ENCODE results near the gene HEATR5B. TPM values are rescaled to one million over a fixed set of nuclear protein-coding genes. Genes with fewer than 3 reads are reported as not detected.
A peak's percentile ranks its signal among the peaks of the same experiment; 100 is the strongest.

Gene HEATR5B
- polyA plus RNA-seq, 3 donors, result 3.5 to 21.6 (median 3.8) TPM

- 100% methylated on average over 3 of the region's 5 CpGs for WGBS (ENCODE audit: insufficient coverage)
- intact Hi-C loops (cut with micrococcal nuclease), result no loop called here
- no peak overlapping the region for H3K4me2 ChIP-seq (replicated peaks; ENCODE audit: extremely low read depth, low read length, poor library complexity, severe bottlenecking)
- no peak overlapping the region for H3K4me3 ChIP-seq (replicated peaks in 1 of 3; ENCODE audit: low read depth in 2 of 3, low read length in 3 of 3)
- no peaks in the 10 kb centered on the region for H4K20me1 ChIP-seq (ENCODE audit: insufficient read depth, low read length)
- Mint-ChIP-seq H3K36me3 (peaks cover 69 to 93% of the 10 kb centered on the region in 2 donors), H3K9me3 (no peaks in the 10 kb centered on the region), H3K27me3 (ENCODE audit: low read depth in 3 of 3) (no peaks in the 10 kb centered on the region), H3K4me1 (peaks cover 2% of the 10 kb centered on the region), H3K27ac (no peak overlapping the region), H3K4me3 (no peak overlapping the region)
- no peak overlapping the region for H3K9ac ChIP-seq (ENCODE audit: insufficient read depth, low read length, poor library complexity, severe bottlenecking)
- H3K9me3 ChIP-seq (replicated peaks in 1 of 2; ENCODE audit: control insufficient read depth in 1 of 2, insufficient read depth in 1 of 2, low read length in 2 of 2), result no peaks in the 10 kb centered on the region
- H3K27me3 ChIP-seq (ENCODE audit: control insufficient read depth in 2 of 2, insufficient read depth in 2 of 2, low read length in 2 of 2), result no peaks in the 10 kb centered on the region
- H3K79me2 ChIP-seq (ENCODE audit: insufficient read depth, low read length), result no peaks in the 10 kb centered on the region
- no peaks in the 10 kb centered on the region for H3K4me1 ChIP-seq (ENCODE audit: control insufficient read depth in 1 of 2, insufficient read depth in 2 of 2, low read length in 2 of 2)
- H3K27ac ChIP-seq (ENCODE audit: low read depth in 1 of 2, low read length in 2 of 2), result no peak overlapping the region
- TF ChIP-seq, protein P1, sequence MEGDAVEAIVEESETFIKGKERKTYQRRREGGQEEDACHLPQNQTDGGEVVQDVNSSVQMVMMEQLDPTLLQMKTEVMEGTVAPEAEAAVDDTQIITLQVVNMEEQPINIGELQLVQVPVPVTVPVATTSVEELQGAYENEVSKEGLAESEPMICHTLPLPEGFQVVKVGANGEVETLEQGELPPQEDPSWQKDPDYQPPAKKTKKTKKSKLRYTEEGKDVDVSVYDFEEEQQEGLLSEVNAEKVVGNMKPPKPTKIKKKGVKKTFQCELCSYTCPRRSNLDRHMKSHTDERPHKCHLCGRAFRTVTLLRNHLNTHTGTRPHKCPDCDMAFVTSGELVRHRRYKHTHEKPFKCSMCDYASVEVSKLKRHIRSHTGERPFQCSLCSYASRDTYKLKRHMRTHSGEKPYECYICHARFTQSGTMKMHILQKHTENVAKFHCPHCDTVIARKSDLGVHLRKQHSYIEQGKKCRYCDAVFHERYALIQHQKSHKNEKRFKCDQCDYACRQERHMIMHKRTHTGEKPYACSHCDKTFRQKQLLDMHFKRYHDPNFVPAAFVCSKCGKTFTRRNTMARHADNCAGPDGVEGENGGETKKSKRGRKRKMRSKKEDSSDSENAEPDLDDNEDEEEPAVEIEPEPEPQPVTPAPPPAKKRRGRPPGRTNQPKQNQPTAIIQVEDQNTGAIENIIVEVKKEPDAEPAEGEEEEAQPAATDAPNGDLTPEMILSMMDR (IDR thresholded peaks at IDR 0.05), result no peak
- no peak overlapping the region for H2AFZ ChIP-seq (ENCODE audit: insufficient read depth, low read depth, low read length, poor library complexity, severe bottlenecking)
- DNase-seq, result no peak
- H3K36me3 ChIP-seq (replicated peaks in 1 of 2; ENCODE audit: control insufficient read depth in 1 of 2, insufficient read depth in 2 of 2, low read length in 2 of 2), result peaks cover 90 to 99% of the 10 kb centered on the region in 2 donors
These were observed 63.8 kb downstream of the HEATR5B start for GRCh38 chr2:37020212-37020886.

GRCh38 chr2:37013315-37013641, 70.9 kb downstream of the HEATR5B start:
- H3K79me2 ChIP-seq (ENCODE audit: insufficient read depth, low read length), result no peaks in the 10 kb centered on the region
- 61% methylated on average over 4 of the region's 4 CpGs for WGBS (ENCODE audit: insufficient coverage)
- H3K4me1 ChIP-seq (ENCODE audit: control insufficient read depth in 1 of 2, insufficient read depth in 2 of 2, low read length in 2 of 2), result peaks cover 9 to 19% of the 10 kb centered on the region in 2 donors
- peak overlapping the region in 1 of 2 donors; percentile 11 for H3K27ac ChIP-seq (ENCODE audit: low read depth in 1 of 2, low read length in 2 of 2)
- H2AFZ ChIP-seq (ENCODE audit: insufficient read depth, low read depth, low read length, poor library complexity, severe bottlenecking), result no peak overlapping the region
- DNase-seq, result no peak
- intact Hi-C loops (cut with micrococcal nuclease), result no loop called here
- H3K36me3 ChIP-seq (replicated peaks in 1 of 2; ENCODE audit: control insufficient read depth in 1 of 2, insufficient read depth in 2 of 2, low read length in 2 of 2), result peaks cover 44 to 76% of the 10 kb centered on the region in 2 donors
- peak overlapping the region; percentile 10 for H3K9ac ChIP-seq (ENCODE audit: insufficient read depth, low read length, poor library complexity, severe bottlenecking)
- Mint-ChIP-seq H3K27ac (peak overlapping the region in 2 of 7 donors; percentile 2 to 55), H3K4me3 (no peak overlapping the region), H3K36me3 (peaks cover 55 to 78% of the 10 kb centered on the region in 2 donors), H3K4me1 (peaks cover 14% of the 10 kb centered on the region), H3K9me3 (no peaks in the 10 kb centered on the region), H3K27me3 (ENCODE audit: low read depth in 3 of 3) (no peaks in the 10 kb centered on the region)
- no peaks in the 10 kb centered on the region for H3K9me3 ChIP-seq (replicated peaks in 1 of 2; ENCODE audit: control insufficient read depth in 1 of 2, insufficient read depth in 1 of 2, low read length in 2 of 2)
- no peaks in the 10 kb centered on the region for H3K27me3 ChIP-seq (ENCODE audit: control insufficient read depth in 2 of 2, insufficient read depth in 2 of 2, low read length in 2 of 2)
- H4K20me1 ChIP-seq (ENCODE audit: insufficient read depth, low read length), result peaks cover 3% of the 10 kb centered on the region
- H3K4me3 ChIP-seq (replicated peaks in 1 of 3; ENCODE audit: low read depth in 2 of 3, low read length in 3 of 3), result no peak overlapping the region
- H3K4me2 ChIP-seq (replicated peaks; ENCODE audit: extremely low read depth, low read length, poor library complexity, severe bottlenecking), result peak overlapping the region; percentile 66
- TF ChIP-seq, protein P1 (IDR thresholded peaks at IDR 0.05), result no peak
